CD4-positive, alpha-beta memory T cell (primary cell): ENCODE results near the gene FBXO28. TPM values are rescaled to one million over a fixed set of nuclear protein-coding genes. Genes with fewer than 3 reads are reported as not detected.

ENCODE experiments used
- CTCF ChIA-PET: fragments of 350-600 bp; sonication (Branson Sonifier 250); formaldehyde crosslinking; loops from one replicate; lab custom pipeline; 2021; ENCODE audit warnings: inconsistent platforms; ENCODE audit not compliant: partially characterized antibody; lab: Charles Lee
- POLR2A ChIA-PET: fragments of 350-600 bp; sonication (Branson Sonifier 250); formaldehyde crosslinking; loops from one replicate; lab custom pipeline; 2021; ENCODE audit not compliant: partially characterized antibody; lab: Charles Lee
- DNase-seq, 5 donors: peaks; one replicate each; pipeline versions ENCODE4 v3.0.0 to v3.0.0-alpha.2; 2020 to 2022; ENCODE audit warnings: mixed read lengths in 1 of 5
- H3K27ac ChIP-seq: one replicate; pipeline ENCODE4 v1.7.0; 2013; ENCODE audit warnings: low read depth, low read length
- H3K27me3 ChIP-seq: 2 replicates; pipeline ENCODE4 v1.7.0; 2013; ENCODE audit warnings: mild to moderate bottlenecking, low read length, moderate library complexity; ENCODE audit not compliant: insufficient read depth
- H3K36me3 ChIP-seq: 2 replicates; pipeline ENCODE4 v1.7.0; 2013; ENCODE audit warnings: mild to moderate bottlenecking, low read length, moderate library complexity; ENCODE audit not compliant: insufficient read depth
- H3K4me1 ChIP-seq: 2 replicates; pipeline ENCODE4 v1.7.0; 2013; ENCODE audit warnings: mild to moderate bottlenecking, low read length, moderate library complexity; ENCODE audit not compliant: insufficient read depth
- H3K4me3 ChIP-seq, 2 donors: one replicate each; pipeline ENCODE4 v1.7.0; 2013; ENCODE audit warnings: low read length in 2 of 2, mild to moderate bottlenecking in 1 of 2
- H3K9me3 ChIP-seq, 2 donors: one replicate each; pipeline ENCODE4 v1.7.0; 2013; ENCODE audit warnings: low read length in 2 of 2, control low read depth in 1 of 2; ENCODE audit not compliant: control insufficient read depth in 1 of 2
- H3K27ac Mint-ChIP-seq, 7 donors: one replicate each; pipeline ENCODE4 v1.8.0; 2020 to 2021; ENCODE audit warnings: mixed read lengths in 7 of 7, mild to moderate bottlenecking in 6 of 7, inconsistent platforms in 3 of 7, moderate library complexity in 3 of 7
- H3K27me3 Mint-ChIP-seq, 2 donors: one replicate each; pipeline ENCODE4 v1.8.0; 2020 to 2021; ENCODE audit warnings: mixed read lengths in 2 of 2
- H3K36me3 Mint-ChIP-seq, 2 donors: one replicate each; pipeline ENCODE4 v1.8.0; 2020 to 2021; ENCODE audit warnings: mixed read lengths in 2 of 2, inconsistent platforms in 1 of 2, mild to moderate bottlenecking in 1 of 2
- H3K4me1 Mint-ChIP-seq, 4 donors: one replicate each; pipeline ENCODE4 v1.8.0; 2020 to 2021; ENCODE audit warnings: mixed read lengths in 4 of 4, mild to moderate bottlenecking in 1 of 4
- H3K4me3 Mint-ChIP-seq, 8 donors: one replicate each; pipeline ENCODE4 v1.8.0; 2020 to 2021; ENCODE audit warnings: mixed read lengths in 8 of 8, mild to moderate bottlenecking in 7 of 8, moderate library complexity in 6 of 8, inconsistent platforms in 3 of 8
- H3K9me3 Mint-ChIP-seq, 8 donors: one replicate each; pipeline ENCODE4 v1.8.0; 2020 to 2021; ENCODE audit warnings: mixed read lengths in 8 of 8, mild to moderate bottlenecking in 5 of 8, inconsistent platforms in 3 of 8, moderate library complexity in 1 of 8
- intact Hi-C: fragments of 100-400 bp; cut with micrococcal nuclease; formaldehyde crosslinking; loops from one replicate; pipeline ENCODE4 v1.15.1; 2023
- polyA plus RNA-seq, 2 donors: library from polyadenylated mRNA; unstranded; fragments of 300-500 nt; fragmentation: Illumina TruSeq; gene quantifications; one replicate each; pipeline ENCODE4 v1.2.3, GENCODE V29; 2021
- total RNA-seq, 2 experiments: library from RNA; stranded (reverse); gene quantifications; one replicate each; pipeline ENCODE4 v1.2.3, GENCODE V29; 2021

Gene FBXO28
- total and polyA plus RNA-seq, 4 experiments from 2014 or later, result 11.3 to 39.7 (median 27.9) TPM

DNA sequence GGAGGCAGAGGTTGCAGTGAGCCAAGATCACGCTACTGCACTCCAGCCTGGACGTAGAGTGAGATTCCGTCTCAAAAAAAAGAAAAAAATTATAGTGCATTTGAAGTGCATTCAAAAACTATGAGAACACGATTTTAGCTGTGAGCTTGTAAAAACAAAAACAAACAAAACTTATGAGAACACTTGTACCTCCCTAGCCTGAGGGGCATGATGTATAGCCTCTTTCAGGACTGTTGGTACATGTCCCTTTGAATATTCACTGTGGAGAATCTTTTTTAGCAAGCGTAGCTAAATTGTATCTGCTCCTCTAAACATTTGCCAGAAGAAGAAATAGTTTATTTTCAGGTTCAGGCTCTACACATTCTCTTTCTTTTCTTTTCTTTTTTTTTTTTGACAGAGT is 59.6 kb downstream of the FBXO28 start:
- ChIA-PET POLR2A (interaction anchor here (2.5 kb wide), 1 partner anchor 9 kb away, joined by 11 read pairs; the partner anchor contains the start of gene DEGS1), CTCF (interaction anchor here (0.6 to 1.3 kb wide), 4 partner anchors 8 to 284 kb away, joined by 3 to 6 read pairs (median 3); no protein-coding TSS in a partner anchor)
- Histone ChIP-seq H3K4me3 (no peak overlapping the region), H3K36me3 (no peaks in the 10 kb centered on the region), H3K27ac (no peak overlapping the region), H3K27me3 (no peaks in the 10 kb centered on the region), H3K9me3 (no peaks in the 10 kb centered on the region), H3K4me1 (peaks cover 28% of the 10 kb centered on the region)
- no peak for DNase-seq
- intact Hi-C loops, result no loop called here
- no peak overlapping the region for H3K27ac Mint-ChIP-seq
- no peak overlapping the region for H3K4me3 Mint-ChIP-seq
- no peaks in the 10 kb centered on the region for H3K27me3 Mint-ChIP-seq
- no peaks in the 10 kb centered on the region for H3K9me3 Mint-ChIP-seq
- no peaks in the 10 kb centered on the region for H3K36me3 Mint-ChIP-seq
- H3K4me1 Mint-ChIP-seq, result peaks cover 21 to 34% (median 28%) of the 10 kb centered on the region in 4 donors

DNA sequence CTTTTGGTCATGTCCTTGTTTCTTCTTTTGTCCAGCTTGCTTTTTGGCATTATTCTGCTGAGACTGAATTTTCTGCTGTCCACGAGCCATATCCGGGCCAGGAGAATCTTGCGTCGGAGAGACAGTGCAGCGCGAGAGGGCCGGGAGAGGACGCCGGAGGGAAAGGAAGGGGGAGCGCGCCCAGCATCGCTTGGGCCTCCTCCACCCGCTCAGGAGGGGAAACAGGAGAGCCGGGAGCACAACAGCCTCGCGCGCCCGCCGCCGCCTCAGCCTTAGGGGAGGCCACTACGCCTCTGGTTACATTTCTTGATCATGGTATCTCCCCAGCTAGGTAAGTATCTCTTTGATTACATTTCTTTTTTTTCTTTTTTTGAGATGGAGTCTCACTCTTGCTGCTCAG is 61.7 kb downstream of the FBXO28 start:
- intact Hi-C loops, result no loop called here
- no peaks in the 10 kb centered on the region for H3K9me3 ChIP-seq
- H3K4me1 ChIP-seq, result peaks cover 7% of the 10 kb centered on the region
- H3K4me3 ChIP-seq, result no peak overlapping the region
- no peaks in the 10 kb centered on the region for H3K27me3 ChIP-seq
- Mint-ChIP-seq H3K27ac (no peak overlapping the region), H3K27me3 (no peaks in the 10 kb centered on the region), H3K36me3 (no peaks in the 10 kb centered on the region), H3K4me3 (peak overlapping the region in 1 of 8 donors; percentile 39), H3K9me3 (no peaks in the 10 kb centered on the region), H3K4me1 (peaks cover 6 to 13% (median 9%) of the 10 kb centered on the region in 4 donors)
- no peaks in the 10 kb centered on the region for H3K36me3 ChIP-seq
- DNase-seq, result peak in 1 of 5 donors; percentile 74
- POLR2A ChIA-PET, result no interaction called here
- CTCF ChIA-PET, result no interaction called here
- no peak overlapping the region for H3K27ac ChIP-seq

DNA sequence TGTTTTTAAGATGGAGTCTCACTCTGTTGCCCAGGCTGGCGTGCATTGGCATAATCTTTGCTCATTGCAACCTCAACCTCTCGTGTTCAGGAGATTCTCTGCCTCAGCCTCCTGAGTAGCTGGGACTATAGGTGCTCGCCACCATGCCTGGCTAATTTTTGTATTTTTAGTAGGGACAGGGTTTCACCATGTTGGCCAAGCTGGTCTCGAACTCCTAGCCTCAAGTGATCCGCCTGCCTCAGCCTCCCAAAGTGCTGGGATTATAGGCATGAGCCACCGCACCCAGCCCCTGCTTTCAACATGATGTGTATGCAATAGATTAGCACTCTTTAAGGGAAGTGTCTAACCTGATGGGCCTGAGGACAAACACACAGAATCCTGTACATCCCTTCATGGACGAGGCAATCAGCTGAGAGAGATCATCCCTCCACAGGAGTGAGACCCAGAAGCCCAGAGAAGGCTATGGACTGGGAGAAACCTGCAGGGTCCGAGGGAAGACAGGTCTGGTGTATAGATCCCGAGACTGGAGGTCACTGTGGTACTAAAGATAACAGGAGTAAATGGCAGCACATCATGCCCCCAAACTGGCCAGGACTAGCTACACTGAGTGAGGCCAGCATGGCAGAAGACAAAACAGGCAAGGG is 63.6 kb downstream of the FBXO28 start:
- Histone ChIP-seq H3K27ac (no peak overlapping the region), H3K4me1 (peaks cover 18% of the 10 kb centered on the region), H3K36me3 (no peaks in the 10 kb centered on the region), H3K27me3 (no peaks in the 10 kb centered on the region), H3K9me3 (no peaks in the 10 kb centered on the region), H3K4me3 (no peak overlapping the region)
- no peak for DNase-seq
- H3K4me3 Mint-ChIP-seq, result no peak overlapping the region
- H3K27me3 Mint-ChIP-seq, result no peaks in the 10 kb centered on the region
- H3K9me3 Mint-ChIP-seq, result peaks cover 0 to 4% (median 0%) of the 10 kb centered on the region in 8 donors
- H3K36me3 Mint-ChIP-seq, result peaks cover 0 to 2% of the 10 kb centered on the region in 2 donors
- ChIA-PET CTCF (interaction anchor here (0.6 to 1.3 kb wide), 5 partner anchors 8 to 280 kb away, joined by 3 read pairs; no protein-coding TSS in a partner anchor), POLR2A (no interaction called here)
- H3K4me1 Mint-ChIP-seq, result peaks cover 11 to 18% (median 14%) of the 10 kb centered on the region in 4 donors
- intact Hi-C loops, result no loop called here
- peak overlapping the region in 1 of 7 donors; percentile 41 for H3K27ac Mint-ChIP-seq

DNA sequence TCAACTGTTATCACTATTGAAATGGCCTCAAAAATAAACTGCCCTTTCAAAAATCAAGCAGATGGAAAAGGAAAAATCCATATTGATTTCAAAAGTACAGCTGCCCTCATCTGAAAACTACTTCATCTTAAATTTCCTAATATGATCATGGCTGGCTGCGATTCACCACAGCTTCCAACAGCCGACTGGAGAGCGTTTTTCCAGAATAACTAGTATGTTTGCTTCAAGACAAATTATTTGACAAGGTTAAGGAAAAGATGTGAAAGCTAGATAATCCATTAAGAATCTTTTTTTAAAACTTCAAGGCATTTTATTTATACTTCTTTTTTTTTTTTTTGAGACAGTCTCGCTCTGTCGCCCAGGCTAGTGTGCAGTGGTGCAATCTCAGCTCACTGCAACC is 65.0 kb downstream of the FBXO28 start:
- Mint-ChIP-seq H3K36me3 (peaks cover 0 to 4% of the 10 kb centered on the region in 2 donors), H3K4me3 (peak overlapping the region in 1 of 8 donors; percentile 30), H3K9me3 (peaks cover 0 to 4% (median 0%) of the 10 kb centered on the region in 8 donors), H3K4me1 (peaks cover 11 to 22% (median 16%) of the 10 kb centered on the region in 4 donors), H3K27ac (no peak overlapping the region), H3K27me3 (no peaks in the 10 kb centered on the region)
- POLR2A ChIA-PET, result interaction anchor here (0.9 to 1.4 kb wide), 2 partner anchors 10 to 14 kb away, joined by 3 read pairs; no protein-coding TSS in a partner anchor
- Histone ChIP-seq H3K4me3 (no peak overlapping the region), H3K9me3 (no peaks in the 10 kb centered on the region), H3K27ac (no peak overlapping the region), H3K36me3 (no peaks in the 10 kb centered on the region), H3K27me3 (no peaks in the 10 kb centered on the region), H3K4me1 (peaks cover 22% of the 10 kb centered on the region)
- DNase-seq, result no peak
- CTCF ChIA-PET, result interaction anchor here (0.7 to 1.2 kb wide), 4 partner anchors 9 to 279 kb away, joined by 3 to 6 read pairs (median 3); no protein-coding TSS in a partner anchor
- intact Hi-C loops, result no loop called here

DNA sequence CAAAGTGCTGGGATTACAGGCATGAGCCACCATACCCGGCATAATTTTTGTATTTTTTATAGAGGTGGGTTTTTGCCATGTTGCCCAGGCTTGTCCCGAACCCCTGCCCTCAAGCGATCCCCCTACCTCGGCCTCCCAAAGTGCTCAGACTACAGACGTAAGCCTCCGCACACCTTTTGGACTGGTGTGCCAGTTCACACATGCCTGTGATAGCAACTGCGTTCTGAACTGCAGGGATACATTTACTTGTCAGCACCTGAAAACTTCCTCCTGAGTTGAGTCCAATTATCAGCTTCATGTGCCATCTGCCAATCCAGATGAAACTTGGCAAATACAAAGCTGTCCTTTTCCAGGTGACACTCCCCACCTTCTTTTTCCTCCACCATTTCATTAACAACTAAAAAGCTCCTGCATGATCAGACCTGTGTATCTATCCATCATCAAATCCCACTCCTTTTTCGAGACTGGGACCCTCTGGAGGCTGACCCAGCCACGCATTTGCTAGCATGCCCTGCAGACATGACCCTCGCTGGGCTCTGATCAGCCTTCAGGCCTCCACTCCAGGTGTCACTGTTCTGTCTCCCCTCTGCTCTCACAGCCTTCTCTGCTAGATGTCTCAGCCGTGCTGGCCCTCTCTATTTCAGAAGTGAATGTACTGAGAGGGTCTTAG is 67.0 kb downstream of the FBXO28 start:
- Histone ChIP-seq H3K27ac (no peak overlapping the region), H3K36me3 (no peaks in the 10 kb centered on the region), H3K4me3 (no peak overlapping the region), H3K9me3 (no peaks in the 10 kb centered on the region), H3K27me3 (no peaks in the 10 kb centered on the region), H3K4me1 (peaks cover 43% of the 10 kb centered on the region)
- POLR2A ChIA-PET, result interaction anchor here (1.4 to 3.1 kb wide), 3 partner anchors 53 to 149 kb away, joined by 3 to 24 read pairs (median 21); partner anchors contain the start of gene NVL
- intact Hi-C loops, result loop anchor here (5.0 to 10.0 kb wide), 5 partner anchors 64 to 1564 kb away; partner anchors contain the start of genes MIA3, TP53BP2 and WDR26
- Mint-ChIP-seq H3K36me3 (peaks cover 3 to 10% of the 10 kb centered on the region in 2 donors), H3K9me3 (peaks cover 0 to 4% (median 0%) of the 10 kb centered on the region in 8 donors), H3K4me1 (peaks cover 19 to 42% (median 32%) of the 10 kb centered on the region in 4 donors), H3K4me3 (peak overlapping the region in 2 of 8 donors; percentile 15 to 21), H3K27ac (peak overlapping the region; percentile 6 to 98 (median 51)), H3K27me3 (no peaks in the 10 kb centered on the region)
- CTCF ChIA-PET, result interaction anchor here (2.1 kb wide), 1 partner anchor 12 kb away, joined by 6 read pairs; no protein-coding TSS in a partner anchor
- no peak for DNase-seq

DNA sequence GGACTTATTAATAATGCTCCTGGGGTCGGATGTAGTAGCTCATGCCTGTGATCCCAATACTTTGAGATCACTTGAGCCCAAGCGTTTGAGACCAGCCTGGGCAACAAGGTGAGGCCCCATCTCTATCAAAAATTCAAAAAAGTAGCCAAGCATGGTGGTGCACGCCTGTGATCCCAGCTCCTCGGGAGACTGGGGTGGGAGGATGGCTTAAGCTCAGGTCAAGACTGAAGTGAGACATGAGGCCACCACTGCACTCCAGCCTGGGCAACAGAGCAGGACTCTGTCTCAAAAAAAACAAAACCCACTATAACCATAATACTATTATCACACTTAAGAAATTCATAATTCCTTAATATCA is 67.5 kb downstream of the FBXO28 start:
- peak overlapping the region in 6 of 8 donors; percentile 68 to 97 (median 94) for H3K4me3 Mint-ChIP-seq

More for the DNA sequence above, 67.5 kb downstream of the FBXO28 start:
- H3K27ac Mint-ChIP-seq, result peak overlapping the region; percentile 91 to 99 (median 98)
- intact Hi-C loops, result loop anchor here (5.0 to 10.0 kb wide), 5 partner anchors 63 to 1564 kb away; partner anchors contain the start of genes MIA3, TP53BP2 and WDR26
- H3K4me1 ChIP-seq, result peaks cover 48% of the 10 kb centered on the region
- H3K4me1 Mint-ChIP-seq, result peaks cover 22 to 47% (median 36%) of the 10 kb centered on the region in 4 donors
- no peaks in the 10 kb centered on the region for H3K27me3 ChIP-seq
- no peak for DNase-seq
- ChIA-PET CTCF (interaction anchor here (0.6 to 2.1 kb wide), 2 partner anchors 8 to 12 kb away, joined by 3 to 6 read pairs; no protein-coding TSS in a partner anchor), POLR2A (interaction anchor here (0.6 to 4.7 kb wide), 6 partner anchors 12 to 152 kb away, joined by 3 to 49 read pairs (median 22); partner anchors contain the start of gene NVL)
- H3K36me3 ChIP-seq, result no peaks in the 10 kb centered on the region
- H3K27ac ChIP-seq, result no peak overlapping the region
- no peaks in the 10 kb centered on the region for H3K27me3 Mint-ChIP-seq
- no peak overlapping the region for H3K4me3 ChIP-seq
- H3K36me3 Mint-ChIP-seq, result peaks cover 3 to 13% of the 10 kb centered on the region in 2 donors
- H3K9me3 Mint-ChIP-seq, result peaks cover 0 to 4% (median 0%) of the 10 kb centered on the region in 8 donors
- H3K9me3 ChIP-seq, result no peaks in the 10 kb centered on the region
